GM10266 (cell line): ENCODE measurements around the gene RASSF5.
"Not testable (repeated sequence)": the region's sequence is repeated elsewhere in the genome, so short reads cannot be mapped to it uniquely, and the experiment has no call there.

Source experiments
- DNase-seq: peaks from one replicate; pipeline ENCODE4 v3.0.0; 2012; ENCODE audit errors: extremely low spot score
- CTCF ChIP-seq: IDR thresholded peaks from 2 replicates; pipeline ENCODE4 v1.5.1; 2012; ENCODE audit warnings: mild to moderate bottlenecking, low read depth; ENCODE audit not compliant: control insufficient read depth, insufficient read depth; ENCODE audit errors: missing control alignments

RASSF5 gene

GRCh38 chr1:206480211-206480610 is 27.1 kb upstream of the RASSF5 start:
- no peak for TF ChIP-seq CTCF
- DNase-seq: no peak

- no peak for DNase-seq
- no peak for TF ChIP-seq CTCF
These were observed 24.7 kb upstream of the RASSF5 start for GRCh38 chr1:206482611-206483010.

DNA sequence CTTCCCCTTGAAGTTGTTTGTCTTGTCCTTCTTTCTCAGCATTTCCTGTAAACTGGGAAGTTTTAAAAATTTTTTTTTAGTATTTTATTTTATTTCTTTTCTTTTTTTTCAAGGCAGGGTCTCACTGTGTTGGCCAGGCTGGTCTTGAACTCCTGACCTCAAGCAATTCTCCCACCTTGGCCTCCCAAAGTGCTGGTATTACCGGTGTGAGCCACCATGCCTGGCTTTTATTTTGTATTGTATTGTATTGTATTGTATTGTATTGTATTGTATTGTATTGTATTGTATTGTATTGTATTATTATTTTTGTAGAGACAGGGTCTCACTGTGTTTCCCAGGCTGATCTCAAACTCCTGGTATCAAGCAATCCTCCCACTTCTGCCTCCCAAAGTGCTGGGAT is 23.5 kb upstream of the RASSF5 start:
- not testable (repeated sequence) for DNase-seq

DNA sequence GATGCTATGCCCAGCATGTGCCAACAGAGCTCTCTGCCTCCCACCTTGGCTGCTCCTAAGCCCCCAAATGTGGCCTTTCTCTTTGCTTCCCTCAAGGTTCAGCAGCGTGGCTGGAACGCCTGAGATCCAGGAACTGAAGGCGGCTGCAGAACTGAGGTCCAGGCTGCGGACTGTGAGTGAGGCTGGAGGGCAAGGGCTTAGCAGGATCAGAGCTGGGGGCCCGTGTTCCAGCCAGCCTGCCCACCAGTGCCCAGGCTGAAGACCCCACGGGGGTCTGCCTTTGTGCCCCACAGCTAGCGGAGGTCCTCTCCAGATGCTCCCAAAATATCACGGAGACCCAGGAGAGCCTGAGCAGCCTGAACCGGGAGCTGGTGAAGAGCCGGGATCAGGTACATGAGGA is 22.4 kb upstream of the RASSF5 start:
- TF ChIP-seq CTCF: no peak
- DNase-seq: no peak

GRCh38 chr1:206486995-206487788 is 20.1 kb upstream of the RASSF5 start:
- no peak for DNase-seq
- no peak for TF ChIP-seq CTCF

DNA sequence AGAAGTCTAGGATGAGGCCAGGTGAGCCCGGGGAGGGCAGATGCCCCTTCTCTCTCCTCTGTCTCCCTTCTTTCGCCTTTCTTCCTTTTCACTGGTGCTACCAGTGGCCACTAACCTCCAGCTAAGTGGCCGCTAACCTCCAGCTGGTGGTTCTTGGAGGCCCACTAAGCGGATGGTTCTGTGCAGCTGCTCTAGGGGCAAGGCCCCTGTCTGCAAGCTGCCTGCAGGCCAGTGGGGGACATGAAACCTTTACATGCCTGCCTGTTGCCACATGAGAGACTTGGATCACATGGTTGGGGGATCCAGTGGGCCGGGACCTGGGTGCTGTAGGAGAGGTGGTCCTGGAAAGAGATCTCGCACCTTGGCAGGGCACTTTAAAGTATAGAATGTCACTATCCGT is 19.4 kb upstream of the RASSF5 start:
- DNase-seq: no peak
- TF ChIP-seq CTCF: no peak

- DNase-seq: no peak
- no peak for TF ChIP-seq CTCF
These were observed 18.9 kb upstream of the RASSF5 start for GRCh38 chr1:206488466-206488865.
